Dendritic cell treated with granulocyte-macrophage colony-stimulating factor and Interleukin-4, amounts not matched to agents 40 ng/mL and 50 ng/mL, for 4 days (primary cell): ENCODE measurements around the gene PTPRN2.
"Not testable (repeated sequence)": the region's sequence is repeated elsewhere in the genome, so short reads cannot be mapped to it uniquely, and the experiment has no call there.

ENCODE experiments used
- H3K27ac Mint-ChIP-seq: one replicate; pipeline ENCODE4 v1.8.0; 2022; ENCODE audit warnings: mild to moderate bottlenecking, mixed read lengths
- H3K27me3 Mint-ChIP-seq: one replicate; pipeline ENCODE4 v1.8.0; 2022; ENCODE audit warnings: mild to moderate bottlenecking, mixed read lengths
- H3K36me3 Mint-ChIP-seq: one replicate; pipeline ENCODE4 v1.8.0; 2022; ENCODE audit warnings: low read depth, mixed read lengths
- H3K4me1 Mint-ChIP-seq: one replicate; pipeline ENCODE4 v1.8.0; 2022; ENCODE audit warnings: low read depth, mixed read lengths
- H3K4me3 Mint-ChIP-seq: one replicate; pipeline ENCODE4 v1.8.0; 2022; ENCODE audit warnings: mild to moderate bottlenecking, moderate library complexity, mixed read lengths
- H3K9me3 Mint-ChIP-seq: one replicate; pipeline ENCODE4 v1.8.0; 2022; ENCODE audit warnings: mixed read lengths
- intact Hi-C: fragments of 100-400 bp; cut with micrococcal nuclease; formaldehyde crosslinking; loops from one replicate; pipeline ENCODE4 v1.15.0; 2022

Gene PTPRN2

DNA sequence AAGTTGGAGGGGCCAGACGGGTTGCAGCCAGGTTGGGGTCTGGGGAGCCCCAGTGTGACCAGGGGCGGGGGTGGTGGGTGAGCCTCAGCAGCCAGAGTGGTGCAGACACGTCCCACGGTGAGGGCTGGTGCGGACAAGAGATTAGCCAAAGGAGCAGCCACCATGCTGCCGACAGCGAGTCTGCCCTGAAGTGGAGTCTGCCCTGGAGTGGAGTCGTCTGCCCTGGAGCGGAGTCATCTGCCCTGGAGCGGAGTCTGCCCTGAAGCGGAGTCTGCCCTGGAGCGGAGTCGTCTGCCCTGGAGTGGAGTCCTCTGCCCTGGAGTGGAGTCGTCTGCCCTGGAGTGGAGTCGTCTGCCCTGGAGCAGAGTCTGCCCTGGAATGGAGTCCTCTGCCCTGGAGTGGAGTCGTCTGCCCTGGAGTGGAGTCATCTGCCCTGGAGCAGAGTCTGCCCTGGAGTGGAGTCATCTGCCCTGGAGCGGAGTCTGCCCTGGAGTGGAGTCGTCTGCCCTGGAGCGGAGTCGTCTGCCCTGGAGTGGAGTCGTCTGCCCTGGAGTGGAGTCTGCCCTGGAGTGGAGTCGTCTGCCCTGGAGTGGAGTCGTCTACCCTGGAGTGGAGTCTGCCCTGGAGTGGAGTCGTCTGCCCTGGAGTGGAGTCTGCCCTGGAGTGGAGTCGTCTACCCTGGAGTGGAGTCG, 64.3 kb downstream of the PTPRN2 start:
- H3K27ac Mint-ChIP-seq, H3K4me1 Mint-ChIP-seq, intact Hi-C loops, H3K4me3 Mint-ChIP-seq, H3K27me3 Mint-ChIP-seq, H3K36me3 Mint-ChIP-seq: not testable (repeated sequence)
- H3K9me3 Mint-ChIP-seq, result peaks cover 11% of the 10 kb centered on the region

DNA sequence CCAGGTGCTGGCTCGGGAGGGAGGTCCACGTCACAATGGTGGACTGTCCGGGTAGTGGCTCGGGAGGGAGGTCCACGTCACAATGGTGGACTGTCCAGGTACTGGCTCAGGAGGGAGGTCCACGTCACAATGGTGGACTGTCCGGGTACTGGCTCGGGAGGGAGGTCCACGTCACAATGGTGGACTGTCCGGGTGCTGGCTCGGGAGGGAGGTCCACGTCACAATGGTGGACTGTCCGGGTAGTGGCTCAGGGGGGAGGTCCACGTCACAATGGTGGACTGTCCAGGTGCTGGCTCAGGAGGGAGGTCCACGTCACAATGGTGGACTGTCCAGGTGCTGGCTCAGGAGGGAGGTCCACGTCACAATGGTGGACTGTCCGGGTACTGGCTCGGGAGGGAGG, 65.8 kb downstream of the PTPRN2 start:
- H3K27me3 Mint-ChIP-seq, H3K4me1 Mint-ChIP-seq, H3K36me3 Mint-ChIP-seq, intact Hi-C loops, H3K4me3 Mint-ChIP-seq, H3K27ac Mint-ChIP-seq: not testable (repeated sequence)
- peaks cover 11% of the 10 kb centered on the region for H3K9me3 Mint-ChIP-seq

DNA sequence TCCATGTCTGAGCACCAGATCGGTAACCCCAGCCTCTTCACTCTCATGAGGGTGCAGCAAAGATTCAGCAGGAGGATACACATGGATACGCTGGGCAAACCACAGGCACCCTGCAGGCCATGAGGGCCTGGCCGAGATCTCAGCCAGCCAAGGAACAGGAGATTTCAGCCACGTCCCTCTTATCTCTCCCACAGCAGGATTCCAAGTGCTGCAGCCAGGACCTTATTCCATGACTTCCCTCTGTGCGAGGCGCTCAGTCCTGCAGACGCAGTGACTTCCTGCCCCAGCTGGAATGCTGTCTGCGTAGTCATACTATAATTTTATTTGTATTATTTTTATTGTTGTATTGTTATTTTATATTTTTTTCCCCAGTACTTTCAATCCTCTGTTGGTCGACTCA, 66.8 kb downstream of the PTPRN2 start:
- Mint-ChIP-seq H3K27ac (no peak overlapping the region), H3K27me3 (no peaks in the 10 kb centered on the region), H3K9me3 (peaks cover 11% of the 10 kb centered on the region), H3K4me1 (no peaks in the 10 kb centered on the region), H3K36me3 (no peaks in the 10 kb centered on the region), H3K4me3 (no peak overlapping the region)
- intact Hi-C loops, result no loop called here

DNA sequence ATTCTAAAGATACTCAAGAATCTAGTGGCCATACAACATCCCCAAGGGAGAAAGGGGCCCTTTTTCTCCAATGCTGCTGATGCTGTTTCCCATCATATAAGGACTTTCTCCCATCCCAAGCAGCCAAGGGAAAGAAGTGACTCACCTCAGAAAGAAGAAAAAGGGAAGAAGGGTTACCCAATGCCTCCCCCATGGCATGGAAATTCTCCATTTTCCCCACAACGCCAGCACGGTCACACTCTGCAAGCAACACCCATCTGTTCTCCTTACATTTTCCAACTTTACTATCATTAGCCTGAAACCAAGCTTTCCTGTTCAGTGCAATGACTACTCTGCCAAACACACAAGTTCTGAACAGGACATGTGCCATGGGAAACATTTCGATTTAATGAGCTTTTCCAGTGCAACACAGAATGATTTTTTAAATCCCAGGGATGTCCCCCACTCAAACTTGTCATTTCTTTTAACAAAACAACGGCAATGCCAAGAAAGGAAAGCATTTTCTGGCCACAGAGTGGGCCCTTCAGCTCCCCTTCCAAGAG, 67.9 kb downstream of the PTPRN2 start:
- H3K27me3 Mint-ChIP-seq, result peaks cover 1% of the 10 kb centered on the region
- H3K36me3 Mint-ChIP-seq, result no peaks in the 10 kb centered on the region
- H3K9me3 Mint-ChIP-seq, result peaks cover 11% of the 10 kb centered on the region
- no peak overlapping the region for H3K27ac Mint-ChIP-seq
- no peak overlapping the region for H3K4me3 Mint-ChIP-seq
- intact Hi-C loops, result no loop called here
- no peaks in the 10 kb centered on the region for H3K4me1 Mint-ChIP-seq

DNA sequence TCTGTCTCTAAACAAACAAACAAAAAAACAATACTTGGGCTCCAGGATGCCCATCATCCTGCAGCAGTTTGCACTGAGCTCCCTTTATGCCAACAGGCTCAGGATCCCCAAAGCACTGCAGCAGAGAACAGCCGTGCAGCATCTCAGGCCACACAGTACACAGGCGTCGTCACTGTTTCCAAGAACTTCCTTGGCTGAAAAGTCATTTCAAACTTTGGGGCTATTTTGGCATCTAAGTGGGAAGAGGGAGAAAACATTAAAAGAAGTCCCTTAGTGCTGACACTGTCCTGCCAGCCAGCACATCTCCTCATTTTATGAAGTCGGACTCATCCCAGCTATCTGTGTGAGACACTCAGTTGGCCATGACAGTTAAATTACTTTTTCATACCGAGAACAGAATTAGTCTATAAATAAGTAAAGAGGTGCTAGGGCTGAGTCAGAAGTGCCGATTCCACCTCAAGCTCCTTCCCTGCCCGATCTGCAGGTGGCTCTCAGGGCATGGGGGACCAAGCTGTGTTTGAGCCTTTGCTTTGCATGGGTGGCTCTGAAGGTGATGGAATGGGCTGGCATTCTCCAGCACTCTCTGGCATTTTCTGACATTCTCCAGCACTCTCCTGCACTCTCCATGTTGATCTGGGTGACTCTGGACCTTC, 68.5 kb downstream of the PTPRN2 start:
- intact Hi-C loops, result no loop called here
- Mint-ChIP-seq H3K9me3 (peaks cover 11% of the 10 kb centered on the region), H3K27ac (no peak overlapping the region), H3K27me3 (peaks cover 1% of the 10 kb centered on the region), H3K4me1 (no peaks in the 10 kb centered on the region), H3K36me3 (no peaks in the 10 kb centered on the region), H3K4me3 (no peak overlapping the region)

DNA sequence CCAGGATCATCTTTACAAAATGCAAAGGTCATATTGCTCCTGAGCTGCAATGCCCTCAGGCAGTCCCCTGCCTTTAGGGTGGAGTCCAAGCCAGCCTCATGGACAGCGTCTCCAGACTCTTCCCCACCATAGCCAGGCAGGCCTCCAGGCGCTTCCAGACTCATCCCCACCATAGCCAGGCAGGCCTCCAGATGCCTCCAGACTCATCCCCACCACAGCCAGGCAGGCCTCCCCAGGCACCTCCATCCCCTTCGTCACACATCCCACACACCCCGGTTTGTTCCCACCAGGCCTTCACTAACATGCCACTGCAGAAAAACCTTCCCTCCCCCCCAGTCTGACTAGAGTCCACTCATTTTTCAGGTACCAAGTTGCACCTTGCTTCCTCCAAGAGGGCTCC, 70.1 kb downstream of the PTPRN2 start:
- H3K4me1 Mint-ChIP-seq, result no peaks in the 10 kb centered on the region
- no peak overlapping the region for H3K4me3 Mint-ChIP-seq
- peaks cover 1% of the 10 kb centered on the region for H3K27me3 Mint-ChIP-seq
- H3K36me3 Mint-ChIP-seq, result no peaks in the 10 kb centered on the region
- peaks cover 7% of the 10 kb centered on the region for H3K9me3 Mint-ChIP-seq
- H3K27ac Mint-ChIP-seq, result no peak overlapping the region
- intact Hi-C loops, result no loop called here

DNA sequence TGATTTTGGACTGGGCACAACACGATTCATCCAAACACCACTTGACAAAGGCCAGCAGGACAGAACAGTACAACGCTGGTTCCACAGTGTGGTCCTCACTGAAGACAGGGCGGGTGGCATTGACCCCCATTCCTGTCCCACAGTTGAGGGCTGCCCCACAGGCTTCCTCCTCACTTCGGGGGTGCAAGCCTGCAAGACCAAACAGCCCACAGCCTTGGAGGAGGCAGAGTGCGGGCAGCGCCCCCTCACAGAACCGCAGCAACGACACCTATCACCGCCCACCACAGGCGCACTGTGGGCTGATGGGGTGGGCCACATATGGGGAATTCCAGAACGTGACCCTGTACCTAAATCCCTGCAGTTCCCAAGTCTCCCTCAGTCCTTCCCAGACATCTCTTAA, 70.6 kb downstream of the PTPRN2 start:
- no peak overlapping the region for H3K4me3 Mint-ChIP-seq
- H3K4me1 Mint-ChIP-seq, result no peaks in the 10 kb centered on the region
- peaks cover 1% of the 10 kb centered on the region for H3K27me3 Mint-ChIP-seq
- no peak overlapping the region for H3K27ac Mint-ChIP-seq
- intact Hi-C loops, result no loop called here
- H3K36me3 Mint-ChIP-seq, result no peaks in the 10 kb centered on the region
- peaks cover 7% of the 10 kb centered on the region for H3K9me3 Mint-ChIP-seq

DNA sequence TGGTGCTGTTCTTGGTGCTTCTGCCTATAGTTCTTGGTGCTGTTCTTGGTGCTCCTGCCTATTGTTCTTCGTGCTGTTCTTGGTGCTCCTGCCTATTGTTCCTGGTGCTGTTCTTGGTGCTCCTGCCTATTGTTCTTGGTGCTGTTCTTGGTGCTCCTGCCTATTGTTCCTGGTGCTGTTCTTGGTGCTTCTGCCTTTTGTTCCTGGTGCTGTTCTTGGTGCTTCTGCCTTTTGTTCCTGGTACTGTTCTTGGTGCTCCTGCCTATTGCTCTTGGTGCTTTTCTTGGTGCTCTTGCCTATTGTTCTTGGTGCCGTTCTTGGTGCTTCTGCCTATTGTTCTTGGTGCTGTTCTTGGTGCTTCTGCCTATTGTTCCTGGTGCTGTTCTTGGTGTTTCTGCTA, 71.1 kb downstream of the PTPRN2 start:
- H3K27me3 Mint-ChIP-seq, result peaks cover 2% of the 10 kb centered on the region
- no peaks in the 10 kb centered on the region for H3K4me1 Mint-ChIP-seq
- no peak overlapping the region for H3K4me3 Mint-ChIP-seq
- intact Hi-C loops, result no loop called here
- no peak overlapping the region for H3K27ac Mint-ChIP-seq
- H3K36me3 Mint-ChIP-seq, result no peaks in the 10 kb centered on the region
- peaks cover 13% of the 10 kb centered on the region for H3K9me3 Mint-ChIP-seq

DNA sequence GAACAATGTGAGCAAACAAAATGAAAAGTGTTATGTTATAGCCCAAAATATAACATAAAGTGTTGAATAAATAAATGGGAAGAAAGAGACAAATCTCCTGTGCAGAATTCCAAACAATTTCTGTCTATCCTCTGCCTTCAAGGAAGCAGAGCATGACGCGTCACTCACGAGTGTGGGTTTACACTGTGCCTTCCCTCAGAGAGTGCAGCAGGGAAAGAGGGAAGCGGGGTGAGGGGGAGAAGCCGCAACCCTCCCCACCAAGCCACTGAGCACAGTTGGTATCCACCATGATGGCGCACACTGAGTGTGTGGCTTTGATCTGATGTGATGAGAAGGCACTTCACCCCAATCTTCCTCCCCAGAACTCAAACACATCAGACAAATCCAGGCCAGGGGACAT, 74.8 kb downstream of the PTPRN2 start:
- H3K27ac Mint-ChIP-seq, result no peak overlapping the region
- H3K4me3 Mint-ChIP-seq, result no peak overlapping the region
- peaks cover 7% of the 10 kb centered on the region for H3K4me1 Mint-ChIP-seq
- peaks cover 10% of the 10 kb centered on the region for H3K27me3 Mint-ChIP-seq
- H3K9me3 Mint-ChIP-seq, result peaks cover 18% of the 10 kb centered on the region
- intact Hi-C loops, result no loop called here
- H3K36me3 Mint-ChIP-seq, result no peaks in the 10 kb centered on the region

DNA sequence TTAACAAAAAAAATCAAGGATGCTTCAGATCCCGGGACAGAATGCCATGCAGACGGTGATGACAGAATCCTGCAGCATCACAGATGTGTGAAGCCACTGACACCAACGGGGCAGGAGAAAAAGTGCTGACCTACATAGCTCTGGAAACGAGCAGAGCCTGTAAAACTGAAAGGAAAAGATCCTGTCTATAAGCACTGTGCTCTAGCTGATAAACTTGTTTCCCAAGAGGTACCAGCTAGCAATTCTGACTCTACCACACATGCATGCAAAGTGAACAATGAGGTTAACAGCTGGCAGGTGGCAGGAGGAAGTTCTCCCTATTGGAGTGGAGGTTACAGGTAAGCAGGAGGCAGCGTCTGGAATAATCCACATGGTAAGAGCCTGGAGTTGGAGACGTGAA, 75.6 kb downstream of the PTPRN2 start:
- peaks cover 10% of the 10 kb centered on the region for H3K4me1 Mint-ChIP-seq
- no peak overlapping the region for H3K27ac Mint-ChIP-seq
- intact Hi-C loops, result no loop called here
- no peak overlapping the region for H3K4me3 Mint-ChIP-seq
- peaks cover 12% of the 10 kb centered on the region for H3K27me3 Mint-ChIP-seq
- peaks cover 18% of the 10 kb centered on the region for H3K9me3 Mint-ChIP-seq
- H3K36me3 Mint-ChIP-seq, result no peaks in the 10 kb centered on the region

DNA sequence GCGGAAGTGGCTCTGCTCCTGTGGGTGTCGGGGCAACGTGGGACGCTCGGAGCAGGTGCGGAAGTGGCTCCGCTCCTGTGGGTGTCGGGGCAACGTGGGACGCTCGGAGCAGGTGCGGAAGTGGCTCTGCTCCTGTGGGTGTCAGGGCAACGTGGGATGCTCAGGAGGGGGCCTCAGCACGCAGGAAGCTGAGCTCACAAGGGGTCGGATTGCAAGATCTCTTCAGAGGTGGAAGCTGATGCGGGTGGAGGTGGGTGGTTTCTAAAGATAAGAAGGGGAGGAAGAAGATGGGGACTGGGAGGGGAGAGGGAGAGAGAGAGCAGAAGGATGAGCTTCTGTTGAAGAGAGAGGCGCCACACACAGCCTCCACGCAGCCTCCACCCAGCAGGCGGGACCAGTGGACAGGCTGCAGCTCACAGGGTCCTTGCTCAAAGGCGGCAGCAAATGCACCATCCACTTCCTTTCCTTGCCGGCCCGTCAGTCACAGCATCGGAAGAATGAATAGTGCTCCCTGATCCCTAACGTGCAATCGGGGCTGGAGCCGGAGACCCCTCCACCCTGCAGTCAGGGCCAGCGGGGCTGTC, 78.7 kb downstream of the PTPRN2 start:
- H3K27ac Mint-ChIP-seq, result no peak overlapping the region
- no peak overlapping the region for H3K4me3 Mint-ChIP-seq
- H3K9me3 Mint-ChIP-seq, result peaks cover 33% of the 10 kb centered on the region
- H3K36me3 Mint-ChIP-seq, result no peaks in the 10 kb centered on the region
- peaks cover 10% of the 10 kb centered on the region for H3K4me1 Mint-ChIP-seq
- peaks cover 11% of the 10 kb centered on the region for H3K27me3 Mint-ChIP-seq
- intact Hi-C loops, result no loop called here

DNA sequence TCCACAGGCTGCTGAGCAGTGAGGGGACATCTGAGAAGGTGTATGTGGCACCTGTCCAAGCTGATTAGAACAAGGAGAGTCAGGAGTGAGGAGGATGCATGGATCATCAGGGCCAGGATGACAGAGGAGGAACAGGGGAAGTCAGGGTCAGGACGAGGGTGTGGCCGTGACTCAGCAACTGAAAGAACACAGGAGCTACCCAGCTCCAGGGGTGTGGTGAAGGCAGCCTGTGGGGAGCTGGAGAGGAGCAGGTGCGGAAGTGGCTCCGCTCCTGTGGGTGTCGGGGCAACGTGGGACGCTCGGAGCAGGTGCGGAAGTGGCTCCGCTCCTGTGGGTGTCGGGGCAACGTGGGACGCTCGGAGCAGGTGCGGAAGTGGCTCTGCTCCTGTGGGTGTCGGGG, 79.3 kb downstream of the PTPRN2 start:
- peaks cover 12% of the 10 kb centered on the region for H3K27me3 Mint-ChIP-seq
- H3K4me1 Mint-ChIP-seq, H3K27ac Mint-ChIP-seq, H3K4me3 Mint-ChIP-seq, intact Hi-C loops, H3K36me3 Mint-ChIP-seq: not testable (repeated sequence)
- H3K9me3 Mint-ChIP-seq, result peaks cover 33% of the 10 kb centered on the region

DNA sequence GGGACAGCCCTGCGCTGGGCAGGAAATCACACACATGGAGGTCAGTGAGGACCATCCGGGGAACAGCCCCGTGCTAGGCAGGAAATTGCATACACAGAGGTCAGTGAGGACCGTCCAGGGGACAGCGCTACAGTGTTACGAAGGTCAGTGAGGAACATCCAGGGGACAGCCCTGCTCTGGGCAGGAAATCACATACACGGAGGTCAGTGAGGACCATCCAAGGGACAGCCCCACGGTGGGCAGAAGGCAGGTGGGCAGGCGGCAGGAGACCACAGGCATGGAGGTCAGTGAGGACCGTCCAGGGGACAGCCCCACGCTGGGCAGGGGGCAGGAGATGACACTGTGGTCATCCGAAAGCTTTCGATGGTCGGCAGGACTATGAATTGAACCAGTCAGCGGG, 79.7 kb downstream of the PTPRN2 start:
- H3K36me3 Mint-ChIP-seq, result no peaks in the 10 kb centered on the region
- H3K27ac Mint-ChIP-seq, result no peak overlapping the region
- intact Hi-C loops, result no loop called here
- H3K4me1 Mint-ChIP-seq, result peaks cover 10% of the 10 kb centered on the region
- H3K9me3 Mint-ChIP-seq, result peaks cover 33% of the 10 kb centered on the region
- H3K4me3 Mint-ChIP-seq, result no peak overlapping the region
- H3K27me3 Mint-ChIP-seq, result peaks cover 14% of the 10 kb centered on the region

DNA sequence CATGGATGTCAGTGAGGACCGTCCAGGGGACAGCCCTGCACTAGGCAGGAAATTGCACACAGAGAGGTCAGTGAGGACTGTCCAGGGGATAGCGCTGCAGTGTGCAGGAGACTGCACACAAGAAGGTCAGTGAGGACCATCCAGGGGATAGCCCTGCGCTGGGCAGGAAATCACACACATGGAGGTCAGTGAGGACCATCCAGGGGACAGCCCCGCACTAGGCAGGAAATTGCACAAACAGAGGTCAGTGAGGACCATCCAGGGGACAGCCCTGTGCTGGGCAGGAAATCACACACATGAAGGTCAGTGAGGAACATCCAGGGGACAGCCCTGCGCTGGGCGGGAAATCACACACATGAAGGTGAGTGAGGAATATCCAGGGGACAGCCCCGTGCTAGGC, 80.4 kb downstream of the PTPRN2 start:
- H3K27ac Mint-ChIP-seq, intact Hi-C loops, H3K4me1 Mint-ChIP-seq, H3K4me3 Mint-ChIP-seq, H3K36me3 Mint-ChIP-seq: not testable (repeated sequence)
- Mint-ChIP-seq H3K27me3 (peaks cover 14% of the 10 kb centered on the region), H3K9me3 (peaks cover 26% of the 10 kb centered on the region)
